OCI-LY7 (cell line): Measurements from ENCODE around the gene AKAP10.

Source experiments
- EZH2phosphoT487 ChIP-seq: fragments of 200-600 bp; sonication (generic); IDR thresholded peaks from 2 replicates; pipeline ENCODE4 v1.6.1; 2018; ENCODE audit warnings: low read depth, borderline replicate concordance, mild to moderate bottlenecking, mixed run types, antibody characterized with exemption, low read length, moderate library complexity, mixed read lengths
- TF ChIP-seq, protein P1 (sequence below): fragments of 200-600 bp; sonication (generic); conservative IDR thresholded peaks from 2 replicates; pipeline ENCODE4 v1.5.1; 2014; ENCODE audit warnings: mild to moderate bottlenecking, antibody characterized with exemption, low read length, moderate library complexity, mixed read lengths

DNA sequence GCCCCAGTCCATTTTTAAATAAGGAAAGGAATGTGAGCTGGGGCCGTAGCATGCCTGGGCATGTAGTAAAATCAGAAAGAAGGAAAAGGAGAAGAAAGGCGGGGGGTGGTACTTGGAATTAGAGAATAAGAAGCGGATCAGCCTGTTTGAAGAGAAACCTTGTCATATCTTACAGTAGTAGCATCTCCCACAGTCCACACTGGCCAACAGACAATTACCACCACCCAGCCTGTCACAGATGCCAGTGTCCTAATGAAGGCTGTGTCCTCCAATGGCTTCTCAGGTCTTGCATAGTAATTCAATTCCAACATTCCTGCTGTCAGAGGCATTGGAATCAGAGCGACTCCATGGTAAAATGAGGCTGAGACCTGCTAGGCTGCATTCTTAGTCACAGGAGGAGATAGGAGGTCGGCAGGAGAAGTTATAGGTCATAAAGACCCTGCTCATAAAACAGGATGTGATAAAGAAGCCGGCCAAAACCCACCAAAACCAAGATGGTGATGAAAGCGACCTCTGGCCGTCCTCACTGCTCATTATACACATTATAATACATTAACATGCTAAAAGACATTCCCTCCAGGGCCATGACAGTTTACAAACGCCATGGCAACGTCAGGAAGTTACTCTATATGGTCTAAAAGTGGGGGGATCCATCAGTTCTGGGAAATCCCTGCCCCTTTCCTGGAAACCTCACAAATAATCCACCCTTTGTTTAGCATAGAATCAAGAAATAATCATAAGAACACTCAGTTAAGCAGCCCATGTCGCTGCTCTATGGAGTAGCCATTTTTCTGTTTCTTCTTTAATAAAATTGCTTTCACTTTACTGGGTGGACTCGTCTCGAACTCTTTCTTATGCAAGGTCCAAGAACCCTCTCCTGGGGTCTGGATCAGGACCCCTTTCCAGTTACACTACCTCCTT is 9.6 kb upstream of the AKAP10 start:
- TF ChIP-seq, protein P1, sequence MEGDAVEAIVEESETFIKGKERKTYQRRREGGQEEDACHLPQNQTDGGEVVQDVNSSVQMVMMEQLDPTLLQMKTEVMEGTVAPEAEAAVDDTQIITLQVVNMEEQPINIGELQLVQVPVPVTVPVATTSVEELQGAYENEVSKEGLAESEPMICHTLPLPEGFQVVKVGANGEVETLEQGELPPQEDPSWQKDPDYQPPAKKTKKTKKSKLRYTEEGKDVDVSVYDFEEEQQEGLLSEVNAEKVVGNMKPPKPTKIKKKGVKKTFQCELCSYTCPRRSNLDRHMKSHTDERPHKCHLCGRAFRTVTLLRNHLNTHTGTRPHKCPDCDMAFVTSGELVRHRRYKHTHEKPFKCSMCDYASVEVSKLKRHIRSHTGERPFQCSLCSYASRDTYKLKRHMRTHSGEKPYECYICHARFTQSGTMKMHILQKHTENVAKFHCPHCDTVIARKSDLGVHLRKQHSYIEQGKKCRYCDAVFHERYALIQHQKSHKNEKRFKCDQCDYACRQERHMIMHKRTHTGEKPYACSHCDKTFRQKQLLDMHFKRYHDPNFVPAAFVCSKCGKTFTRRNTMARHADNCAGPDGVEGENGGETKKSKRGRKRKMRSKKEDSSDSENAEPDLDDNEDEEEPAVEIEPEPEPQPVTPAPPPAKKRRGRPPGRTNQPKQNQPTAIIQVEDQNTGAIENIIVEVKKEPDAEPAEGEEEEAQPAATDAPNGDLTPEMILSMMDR = no peak
- TF ChIP-seq EZH2phosphoT487 = no peak
